Midbrain (tissue), 1 donor: Measurements from ENCODE around the gene DDX50.
"Not testable (repeated sequence)": the region's sequence is repeated elsewhere in the genome, so short reads cannot be mapped to it uniquely, and the experiment has no call there.

Source experiments
- DNase-seq: peaks from one replicate; lab custom pipeline; 2025; lab: John Stamatoyannopoulos, UW

Gene DDX50, protein sequence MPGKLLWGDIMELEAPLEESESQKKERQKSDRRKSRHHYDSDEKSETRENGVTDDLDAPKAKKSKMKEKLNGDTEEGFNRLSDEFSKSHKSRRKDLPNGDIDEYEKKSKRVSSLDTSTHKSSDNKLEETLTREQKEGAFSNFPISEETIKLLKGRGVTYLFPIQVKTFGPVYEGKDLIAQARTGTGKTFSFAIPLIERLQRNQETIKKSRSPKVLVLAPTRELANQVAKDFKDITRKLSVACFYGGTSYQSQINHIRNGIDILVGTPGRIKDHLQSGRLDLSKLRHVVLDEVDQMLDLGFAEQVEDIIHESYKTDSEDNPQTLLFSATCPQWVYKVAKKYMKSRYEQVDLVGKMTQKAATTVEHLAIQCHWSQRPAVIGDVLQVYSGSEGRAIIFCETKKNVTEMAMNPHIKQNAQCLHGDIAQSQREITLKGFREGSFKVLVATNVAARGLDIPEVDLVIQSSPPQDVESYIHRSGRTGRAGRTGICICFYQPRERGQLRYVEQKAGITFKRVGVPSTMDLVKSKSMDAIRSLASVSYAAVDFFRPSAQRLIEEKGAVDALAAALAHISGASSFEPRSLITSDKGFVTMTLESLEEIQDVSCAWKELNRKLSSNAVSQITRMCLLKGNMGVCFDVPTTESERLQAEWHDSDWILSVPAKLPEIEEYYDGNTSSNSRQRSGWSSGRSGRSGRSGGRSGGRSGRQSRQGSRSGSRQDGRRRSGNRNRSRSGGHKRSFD

GRCh38 chr10:68901105-68901927 lies at the start of gene DDX50:
Gene DDX50, plus strand, starts transcription at chr10:68901315. Its CDS starts 70 bp downstream, at chr10:68901385.
- DNase-seq, result peak; percentile 99

GRCh38 chr10:68856352-68856751 lies 44.8 kb upstream of the DDX50 start:
- DNase-seq, result no peak

DNA sequence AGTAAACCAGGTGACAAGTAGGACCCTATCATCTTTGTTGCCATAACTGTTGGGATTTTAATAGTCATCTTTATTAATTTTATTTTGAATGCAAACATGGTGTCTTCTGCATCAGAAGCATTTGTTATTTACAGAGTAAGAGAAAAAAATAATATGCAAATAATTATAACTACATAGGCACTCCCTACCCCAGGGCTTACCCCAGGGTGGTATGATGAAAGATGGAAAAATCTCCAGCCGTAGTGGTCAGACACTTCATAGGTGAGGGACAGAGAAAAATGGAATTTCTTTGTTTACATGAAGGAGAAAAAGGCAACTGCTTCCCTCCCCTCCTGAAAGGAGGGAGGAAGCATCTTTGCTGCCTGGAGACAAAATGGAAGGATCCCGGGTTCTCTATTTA lies 44.1 kb upstream of the DDX50 start:
- DNase-seq, result no peak

DNA sequence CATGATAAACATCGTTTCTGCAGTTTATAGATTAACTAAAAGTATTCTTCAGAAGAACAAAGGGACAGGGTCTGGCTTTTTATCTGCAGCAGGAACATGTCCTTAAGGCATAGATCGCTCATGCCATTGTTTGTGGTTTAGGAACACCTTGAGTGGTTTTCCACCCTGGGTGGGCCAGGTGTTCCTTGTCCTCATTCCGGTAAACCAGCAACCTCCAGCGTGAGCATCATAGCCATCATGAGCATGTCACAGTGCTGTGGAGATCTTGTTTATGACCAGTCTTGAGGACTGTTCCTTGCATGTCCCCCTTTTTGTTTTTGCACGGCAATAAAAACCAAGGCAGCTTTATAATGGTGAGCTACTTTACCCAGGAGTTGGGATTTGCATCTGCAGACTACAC lies 39.9 kb upstream of the DDX50 start:
- no peak for DNase-seq

- no peak for DNase-seq
Observed at GRCh38 chr10:68864611-68865010, 36.5 kb upstream of the DDX50 start.

DNA sequence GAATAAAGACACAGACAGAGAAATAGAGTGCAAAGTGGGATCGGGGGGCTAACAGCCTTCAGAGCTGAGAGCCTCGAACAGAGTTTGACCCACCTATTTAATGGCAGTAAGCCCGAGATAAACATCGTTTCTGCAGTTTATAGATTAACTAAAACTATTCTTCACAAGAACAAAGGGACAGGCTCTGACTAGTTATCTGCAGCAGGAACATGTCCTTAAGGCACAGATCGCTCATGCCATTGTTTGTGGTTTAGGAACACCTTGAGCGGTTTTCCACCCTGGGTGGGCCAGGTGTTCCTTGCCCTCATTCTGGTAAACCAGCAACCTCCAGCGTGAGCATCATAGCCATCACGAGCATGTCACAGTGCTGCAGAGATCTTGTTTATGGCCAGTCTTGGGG lies 32.9 kb upstream of the DDX50 start:
- DNase-seq, result not testable (repeated sequence)

- peak; percentile 26 for DNase-seq
Observed at GRCh38 chr10:68869623-68870022, 31.5 kb upstream of the DDX50 start.

- no peak for DNase-seq
Observed at GRCh38 chr10:68870061-68870460, 31.1 kb upstream of the DDX50 start.

GRCh38 chr10:68870545-68871104 lies 30.5 kb upstream of the DDX50 start:
- DNase-seq, result no peak

- DNase-seq, result no peak
Observed at GRCh38 chr10:68871105-68871711, 29.9 kb upstream of the DDX50 start.

DNA sequence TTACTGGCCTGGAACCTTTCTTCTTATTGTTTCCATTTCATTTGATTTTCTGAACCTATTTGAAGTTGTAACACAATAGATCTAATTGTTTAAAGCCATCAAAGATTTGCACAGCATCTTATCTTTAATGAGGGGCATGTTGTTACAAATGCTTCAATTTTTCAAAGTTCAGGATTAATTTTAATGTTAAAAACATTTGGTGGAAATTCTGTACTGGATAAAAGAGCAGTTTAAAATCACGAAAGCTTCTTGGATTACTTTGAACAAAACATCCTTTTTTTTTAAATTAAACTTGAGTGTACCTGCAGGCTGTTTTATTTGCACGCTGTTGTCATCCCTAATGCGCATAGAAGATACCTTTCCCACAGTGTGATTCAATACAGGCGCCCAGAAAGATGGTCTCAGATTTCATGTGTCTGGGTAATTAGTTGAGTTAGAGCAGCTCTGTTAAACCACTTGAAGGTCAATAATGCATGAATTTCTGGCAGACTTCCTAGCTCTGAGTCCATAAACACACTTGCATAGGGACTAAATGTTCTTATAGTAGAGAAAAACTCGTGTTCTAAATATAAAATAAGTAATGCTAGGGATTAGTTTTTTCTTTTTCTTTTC lies 29.3 kb upstream of the DDX50 start:
- DNase-seq, result peak; percentile 28

GRCh38 chr10:68876246-68877138 lies 24.6 kb upstream of the DDX50 start:
- DNase-seq, result no peak

GRCh38 chr10:68877482-68878110 lies 23.5 kb upstream of the DDX50 start:
- DNase-seq, result no peak

DNA sequence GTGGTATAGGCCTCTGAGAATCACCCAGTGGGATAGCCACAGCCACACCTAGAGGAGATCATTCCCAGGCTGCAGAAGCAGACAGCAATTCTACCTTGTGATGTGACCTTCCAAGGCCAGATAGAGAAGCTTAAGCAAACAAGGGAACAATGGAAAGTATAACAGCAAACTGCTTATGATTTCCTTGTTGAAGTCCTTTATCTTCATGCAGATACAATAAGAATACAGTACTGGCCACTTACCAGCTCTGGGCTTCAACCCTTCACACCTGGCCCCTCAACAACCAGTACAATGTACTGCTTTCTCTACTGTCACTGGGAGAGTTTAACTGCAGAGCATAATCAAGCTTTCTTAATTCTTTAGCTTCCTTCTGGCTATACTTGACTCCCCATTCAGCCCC lies 22.6 kb upstream of the DDX50 start:
- DNase-seq, result no peak

DNA sequence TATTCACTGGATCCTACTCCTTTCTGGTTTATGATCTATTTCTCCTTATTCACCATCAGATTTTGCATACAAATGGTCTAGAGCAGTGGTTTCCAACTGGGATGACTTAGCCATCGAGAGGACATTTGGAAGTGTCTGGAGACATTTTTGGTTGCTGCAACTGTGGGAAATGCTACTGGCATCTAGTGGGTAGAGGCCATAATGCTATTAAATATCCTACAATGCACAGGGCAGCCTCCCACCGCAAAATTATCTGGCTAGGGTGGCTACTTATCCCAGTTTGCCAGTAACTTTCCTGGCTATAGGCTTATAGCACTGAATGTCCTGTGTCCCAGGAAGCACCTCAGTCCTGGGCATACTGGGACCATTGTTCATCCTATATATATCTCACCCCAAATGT lies 21.5 kb upstream of the DDX50 start:
- DNase-seq, result no peak

GRCh38 chr10:68880181-68880580 lies 20.9 kb upstream of the DDX50 start:
- DNase-seq, result no peak

- DNase-seq, result no peak
Observed at GRCh38 chr10:68895041-68895440, 6.1 kb upstream of the DDX50 start.

GRCh38 chr10:68897336-68897741 lies 3.8 kb upstream of the DDX50 start:
- peak; percentile 63 for DNase-seq

GRCh38 chr10:68899186-68899745 lies 1.8 kb upstream of the DDX50 start:
- no peak for DNase-seq
